Loucy (cell line): ENCODE measurements around the gene ARHGEF9.

Experiments
- H2AFZ ChIP-seq: fragments of 200-600 bp; sonication (generic); 2 replicates; pipeline ENCODE4 v1.6.0; 2016; ENCODE audit warnings: antibody characterized with exemption, mild to moderate bottlenecking, low read length, moderate library complexity
- H3F3A ChIP-seq: fragments of 200-600 bp; 2 replicates; pipeline ENCODE4 v1.6.0; 2016; ENCODE audit warnings: antibody characterized with exemption, low read depth, mild to moderate bottlenecking
- H3K27me3 ChIP-seq: fragments of 200-600 bp; sonication (generic); 2 replicates; pipeline ENCODE4 v1.6.1; 2014; ENCODE audit warnings: low read length, mild to moderate bottlenecking; ENCODE audit not compliant: insufficient read depth, poor library complexity, severe bottlenecking
- H3K36me3 ChIP-seq: fragments of 200-600 bp; sonication (generic); 2 replicates; pipeline ENCODE4 v1.6.1; 2016; ENCODE audit warnings: low read length; ENCODE audit not compliant: insufficient read depth
- H3K4me1 ChIP-seq: fragments of 200-600 bp; sonication (generic); 2 replicates; pipeline ENCODE4 v1.5.1; 2014; ENCODE audit warnings: low read length, mild to moderate bottlenecking; ENCODE audit not compliant: insufficient read depth, poor library complexity, severe bottlenecking
- H3K4me2 ChIP-seq: fragments of 200-600 bp; sonication (generic); 2 replicates; pipeline ENCODE4 v1.6.0; 2014; ENCODE audit warnings: antibody characterized with exemption, low read length, low read depth, mild to moderate bottlenecking; ENCODE audit not compliant: poor library complexity, severe bottlenecking
- H3K4me3 ChIP-seq: fragments of 200-600 bp; sonication (generic); 2 replicates; pipeline ENCODE4 v1.5.1; 2014; ENCODE audit warnings: low read length, mild to moderate bottlenecking, mixed read lengths; ENCODE audit not compliant: poor library complexity, severe bottlenecking
- H3K79me2 ChIP-seq: fragments of 200-600 bp; sonication (generic); 2 replicates; pipeline ENCODE4 v1.6.1; 2014; ENCODE audit warnings: low read length; ENCODE audit not compliant: insufficient read depth
- H3K9ac ChIP-seq: fragments of 200-600 bp; sonication (generic); 2 replicates; pipeline ENCODE4 v1.6.0; 2014; ENCODE audit warnings: mild to moderate bottlenecking, low read depth, low read length, moderate library complexity; ENCODE audit not compliant: poor library complexity, severe bottlenecking
- H3K9me2 ChIP-seq: fragments of 200-600 bp; sonication (generic); replicated peaks from 2 replicates; pipeline ENCODE4 v1.6.1; 2016; ENCODE audit warnings: low read depth, low read length, mixed read lengths
- H3K9me3 ChIP-seq: fragments of 200-600 bp; sonication (generic); 2 replicates; pipeline ENCODE4 v1.6.1; 2014; ENCODE audit warnings: mild to moderate bottlenecking, antibody characterized with exemption, low read length, low read depth; ENCODE audit not compliant: insufficient read depth
- H4K20me1 ChIP-seq: fragments of 200-600 bp; sonication (generic); 2 replicates; pipeline ENCODE4 v1.6.0; 2014; ENCODE audit warnings: antibody characterized with exemption, low read length, mild to moderate bottlenecking; ENCODE audit not compliant: insufficient read depth, poor library complexity, severe bottlenecking
- CTCF ChIP-seq: fragments of 200-600 bp; sonication (generic); conservative IDR thresholded peaks from 2 replicates; pipeline ENCODE4 v1.5.1; 2014; ENCODE audit warnings: mild to moderate bottlenecking, antibody characterized with exemption, low read length
- EZH2phosphoT487 ChIP-seq: fragments of 200-600 bp; IDR thresholded peaks from 2 replicates; pipeline ENCODE4 v1.6.1; 2018; ENCODE audit warnings: antibody characterized with exemption, mild to moderate bottlenecking, moderate library complexity, borderline replicate concordance

Gene ARHGEF9

DNA sequence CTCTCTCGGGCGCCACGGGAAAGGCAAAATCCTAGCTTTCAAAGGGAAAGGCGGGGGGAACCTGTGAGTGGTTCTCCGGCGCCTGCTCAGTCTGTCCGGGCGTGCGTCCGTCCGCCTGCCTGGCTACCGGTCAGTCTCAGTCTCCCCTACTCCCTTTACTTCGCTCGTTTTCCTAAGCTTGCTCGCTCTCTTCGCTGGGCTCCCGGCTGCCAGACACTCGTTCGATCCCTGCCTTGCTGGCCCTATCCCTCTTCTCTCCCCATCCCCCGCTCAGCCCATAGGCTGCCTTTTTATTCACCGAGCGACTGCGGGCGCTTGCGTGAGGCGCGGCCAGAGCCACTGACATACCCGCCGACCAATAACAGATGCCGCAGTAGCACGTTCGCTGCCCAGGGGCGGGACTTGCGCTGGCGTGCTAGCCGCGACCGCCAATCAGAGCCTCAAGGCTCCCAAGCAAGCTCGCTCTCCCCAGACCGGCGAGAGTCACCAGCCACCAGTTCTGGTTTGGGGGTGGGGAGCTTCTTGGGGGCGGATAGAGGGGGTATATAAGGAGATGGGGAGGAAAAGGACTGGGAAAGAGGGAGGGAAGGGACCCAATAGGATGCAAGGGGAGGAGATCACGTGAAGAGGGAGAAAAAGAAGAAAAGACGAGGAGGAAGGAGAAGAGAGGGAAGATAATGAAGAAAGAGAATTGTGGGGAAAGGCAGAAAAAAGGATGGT is 30.0 kb downstream of the ARHGEF9 start:
- Histone ChIP-seq H3K4me1 (peaks cover 21% of the 10 kb centered on the region), H2AFZ (peak overlapping the region; percentile 77), H3K9me2 (no peaks in the 10 kb centered on the region), H3K9ac (peak overlapping the region; percentile 86), H4K20me1 (peaks cover 4% of the 10 kb centered on the region), H3K27me3 (no peaks in the 10 kb centered on the region), H3F3A (no peaks in the 10 kb centered on the region), H3K4me3 (peak overlapping the region; percentile 95), H3K4me2 (peak overlapping the region; percentile 91), H3K79me2 (peaks cover 34% of the 10 kb centered on the region), H3K36me3 (no peaks in the 10 kb centered on the region), H3K9me3 (no peaks in the 10 kb centered on the region)
- no peak for TF ChIP-seq EZH2phosphoT487
- no peak for TF ChIP-seq CTCF

GRCh38 chrX:63754136-63754859 is 30.7 kb downstream of the ARHGEF9 start:
- peak overlapping the region; percentile 86 for H3K9ac ChIP-seq
- no peaks in the 10 kb centered on the region for H3K9me2 ChIP-seq
- no peaks in the 10 kb centered on the region for H3K9me3 ChIP-seq
- H3K79me2 ChIP-seq = peaks cover 34% of the 10 kb centered on the region
- no peaks in the 10 kb centered on the region for H3K36me3 ChIP-seq
- peak overlapping the region; percentile 91 for H3K4me2 ChIP-seq
- no peaks in the 10 kb centered on the region for H3K27me3 ChIP-seq
- TF ChIP-seq EZH2phosphoT487 = no peak
- no peak for TF ChIP-seq CTCF
- H3K4me1 ChIP-seq = peaks cover 21% of the 10 kb centered on the region
- no peaks in the 10 kb centered on the region for H3F3A ChIP-seq
- H2AFZ ChIP-seq = peak overlapping the region; percentile 77
- peaks cover 4% of the 10 kb centered on the region for H4K20me1 ChIP-seq
- H3K4me3 ChIP-seq = peak overlapping the region; percentile 95

DNA sequence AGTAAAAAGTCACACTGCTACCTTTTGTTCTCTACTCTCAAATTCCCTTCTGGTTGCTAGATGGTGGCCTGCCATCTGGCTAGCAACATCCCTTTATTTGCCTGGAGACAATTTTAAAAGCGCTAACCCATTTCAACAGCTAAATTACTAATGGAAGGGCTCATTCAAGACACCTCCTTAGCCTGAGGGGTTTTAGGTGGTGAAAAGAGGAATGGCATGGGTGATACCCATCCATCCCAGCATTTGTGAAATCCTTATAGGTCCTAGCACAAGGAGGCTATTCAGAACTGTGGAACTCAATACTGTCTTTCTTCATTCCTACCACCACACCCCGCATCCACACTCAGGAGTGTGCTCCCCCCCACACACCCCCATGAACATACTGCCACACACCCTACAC is 33.5 kb downstream of the ARHGEF9 start:
- no peaks in the 10 kb centered on the region for H3K9me3 ChIP-seq
- H2AFZ ChIP-seq = no peak overlapping the region
- peak overlapping the region; percentile 91 for H3K4me2 ChIP-seq
- H4K20me1 ChIP-seq = peaks cover 9% of the 10 kb centered on the region
- H3K36me3 ChIP-seq = no peaks in the 10 kb centered on the region
- H3K4me1 ChIP-seq = peaks cover 32% of the 10 kb centered on the region
- TF ChIP-seq CTCF = no peak
- TF ChIP-seq EZH2phosphoT487 = no peak
- no peak overlapping the region for H3K4me3 ChIP-seq
- H3F3A ChIP-seq = no peaks in the 10 kb centered on the region
- H3K9me2 ChIP-seq = no peaks in the 10 kb centered on the region
- H3K27me3 ChIP-seq = no peaks in the 10 kb centered on the region
- peaks cover 38% of the 10 kb centered on the region for H3K79me2 ChIP-seq
- no peak overlapping the region for H3K9ac ChIP-seq
